ENCODE data around the gene FAM151B.

FAM151B gene

GRCh38 chr5:80588858-80589540 is 101.1 kb downstream of the FAM151B start:
- in situ Hi-C loops (cut with MboI; ENCODE audit: low sequenced_read_pairs), result no loop called here

- in situ Hi-C loops (cut with MboI; ENCODE audit: low sequenced_read_pairs), result no loop called here
These were observed 102.9 kb downstream of the FAM151B start for GRCh38 chr5:80590766-80591165.

- in situ Hi-C loops (cut with MboI; ENCODE audit: low sequenced_read_pairs), result no loop called here
These were observed 103.5 kb downstream of the FAM151B start for GRCh38 chr5:80591352-80591751.

GRCh38 chr5:80592105-80592504 is 104.2 kb downstream of the FAM151B start:
- in situ Hi-C loops (cut with MboI; ENCODE audit: low sequenced_read_pairs), result no loop called here
